Measurements from ENCODE around the gene TRIM38. TPM values are rescaled to one million over a fixed set of nuclear protein-coding genes. Genes with fewer than 3 reads are reported as not detected.

Gene TRIM38
- total RNA-seq, 1 experiment from 2014 or later: 4.3 TPM

Small RNA genes lying within 50 kb of the gene (small RNA-seq; reads per million reads assigned to genes)
- gene HIST1H1PS2: not detected

Other genes with a start within 250 kb of the TRIM38 start
- not detected in 2 replicates for gene SLC17A4, start 208.1 kb upstream of the TRIM38 start, total RNA-seq (2014; rRNA removed; shearing (Covaris generic))
- gene SLC17A1, start 130.8 kb upstream of the TRIM38 start, total RNA-seq (2014; rRNA removed; shearing (Covaris generic)): not detected in 2 replicates
- gene SLC17A3, start 88.6 kb upstream of the TRIM38 start, total RNA-seq (2014; rRNA removed; shearing (Covaris generic)): not detected in 2 replicates
- not detected in 2 replicates for gene SLC17A2, start 32.1 kb upstream of the TRIM38 start, total RNA-seq (2014; rRNA removed; shearing (Covaris generic))
- 3.4 and 3.8 TPM in 2 replicates for gene HFE, start 124.6 kb downstream of the TRIM38 start, total RNA-seq (2014; rRNA removed; shearing (Covaris generic))

Measured in HT1080 (cell line).